Activated CD8-positive, alpha-beta memory T cell treated with anti-CD3 and anti-CD28 coated beads, Interleukin-2, amount 50 U/mL, for 4 hours (primary cell): ENCODE data around the gene PIGQ.

Experiments used
- DNase-seq: peaks from one replicate; pipeline ENCODE4 v3.0.0-alpha.2; 2020

Gene PIGQ

GRCh38 chr16:572865-573650, 3.3 kb downstream of the PIGQ start:
- DNase-seq = no peak

- DNase-seq = no peak
Observed at GRCh38 chr16:574021-574760, 4.4 kb downstream of the PIGQ start.

GRCh38 chr16:575354-576196, 5.8 kb downstream of the PIGQ start:
- DNase-seq = no peak

GRCh38 chr16:576197-576822, 6.5 kb downstream of the PIGQ start:
- no peak for DNase-seq

GRCh38 chr16:576823-577201, 7.0 kb downstream of the PIGQ start:
- DNase-seq = no peak

GRCh38 chr16:577796-578195, 8.0 kb downstream of the PIGQ start:
- no peak for DNase-seq

GRCh38 chr16:578232-578869, 8.6 kb downstream of the PIGQ start:
- no peak for DNase-seq

- peak; percentile 58 for DNase-seq
Observed at GRCh38 chr16:578870-579405, 9.2 kb downstream of the PIGQ start.

GRCh38 chr16:580141-580945, 10.6 kb downstream of the PIGQ start:
- no peak for DNase-seq

- no peak for DNase-seq
Observed at GRCh38 chr16:580946-581498, 11.3 kb downstream of the PIGQ start.

- DNase-seq = no peak
Observed at GRCh38 chr16:582218-582613, 12.4 kb downstream of the PIGQ start.

- no peak for DNase-seq
Observed at GRCh38 chr16:582614-583331, 13.0 kb downstream of the PIGQ start.

- DNase-seq = no peak
Observed at GRCh38 chr16:583470-583814, 13.7 kb downstream of the PIGQ start.

- no peak for DNase-seq
Observed at GRCh38 chr16:583815-584591, 14.2 kb downstream of the PIGQ start.

- no peak for DNase-seq
Observed at GRCh38 chr16:585351-585750, 15.6 kb downstream of the PIGQ start.

GRCh38 chr16:586047-586644, 16.4 kb downstream of the PIGQ start:
- no peak for DNase-seq

GRCh38 chr16:586645-587590, 17.1 kb downstream of the PIGQ start:
- no peak for DNase-seq

- DNase-seq = peak; percentile 61
Observed at GRCh38 chr16:588639-588888, 18.8 kb downstream of the PIGQ start.
